GM19351 (cell line): ENCODE data around the gene SNX21.
"Not testable (repeated sequence)": the region's sequence is repeated elsewhere in the genome, so short reads cannot be mapped to it uniquely, and the experiment has no call there.

Source experiments
- ATAC-seq: cut with Tn5 transposase; IDR thresholded peaks from one replicate; pipeline ENCODE4 v1.9.1; 2021; ENCODE audit warnings: mild to moderate bottlenecking, moderate library complexity; ENCODE audit not compliant: unreplicated experiment

Gene SNX21, protein sequence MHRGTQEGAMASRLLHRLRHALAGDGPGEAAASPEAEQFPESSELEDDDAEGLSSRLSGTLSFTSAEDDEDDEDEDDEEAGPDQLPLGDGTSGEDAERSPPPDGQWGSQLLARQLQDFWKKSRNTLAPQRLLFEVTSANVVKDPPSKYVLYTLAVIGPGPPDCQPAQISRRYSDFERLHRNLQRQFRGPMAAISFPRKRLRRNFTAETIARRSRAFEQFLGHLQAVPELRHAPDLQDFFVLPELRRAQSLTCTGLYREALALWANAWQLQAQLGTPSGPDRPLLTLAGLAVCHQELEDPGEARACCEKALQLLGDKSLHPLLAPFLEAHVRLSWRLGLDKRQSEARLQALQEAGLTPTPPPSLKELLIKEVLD

GRCh38 chr20:45833030-45833882 is at the start of gene SNX21:
TSS of gene SNX21 (plus strand) at chr20:45833799. CDS start at chr20:45833920, 121 bp downstream.
- no peak for ATAC-seq

- ATAC-seq = no peak
Measured at GRCh38 chr20:45788351-45788750, 45.2 kb upstream of the SNX21 start.

GRCh38 chr20:45792317-45793118 is 41.1 kb upstream of the SNX21 start:
- peak; percentile 30 for ATAC-seq

DNA sequence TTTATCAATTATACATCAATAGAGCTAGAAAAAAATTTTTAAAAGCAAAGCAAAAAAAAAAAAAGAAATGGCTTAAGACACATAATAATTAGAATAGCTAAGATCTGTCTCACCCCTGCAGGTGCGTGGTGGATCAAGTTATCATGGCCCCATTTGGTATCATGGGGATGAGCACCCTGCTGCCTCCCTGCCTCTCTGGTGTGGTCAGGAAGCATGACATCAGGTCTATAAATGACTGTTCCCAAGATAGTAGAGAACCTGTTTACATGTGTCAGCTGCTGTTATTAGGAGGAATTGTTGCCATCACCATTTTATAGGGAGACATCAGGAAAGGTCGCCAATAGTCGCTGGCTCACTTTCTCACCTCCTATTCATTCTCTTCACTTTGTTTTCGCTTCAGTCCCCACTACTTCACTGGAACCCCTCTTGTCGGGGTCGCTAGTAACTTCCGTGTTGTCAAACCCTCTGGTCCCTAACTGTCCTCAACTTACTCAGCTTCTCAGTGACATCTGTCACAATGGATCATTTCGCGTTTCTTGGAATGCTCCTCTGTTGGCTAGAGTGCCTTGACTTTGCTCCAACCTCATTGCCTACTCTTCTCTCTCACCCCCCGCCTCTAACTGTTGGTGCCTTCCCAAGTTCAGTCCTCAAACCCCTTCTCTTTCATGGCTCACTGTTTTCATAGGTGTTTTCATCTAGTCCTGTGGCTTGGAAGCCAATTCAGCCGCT is 37.1 kb upstream of the SNX21 start:
- no peak for ATAC-seq

DNA sequence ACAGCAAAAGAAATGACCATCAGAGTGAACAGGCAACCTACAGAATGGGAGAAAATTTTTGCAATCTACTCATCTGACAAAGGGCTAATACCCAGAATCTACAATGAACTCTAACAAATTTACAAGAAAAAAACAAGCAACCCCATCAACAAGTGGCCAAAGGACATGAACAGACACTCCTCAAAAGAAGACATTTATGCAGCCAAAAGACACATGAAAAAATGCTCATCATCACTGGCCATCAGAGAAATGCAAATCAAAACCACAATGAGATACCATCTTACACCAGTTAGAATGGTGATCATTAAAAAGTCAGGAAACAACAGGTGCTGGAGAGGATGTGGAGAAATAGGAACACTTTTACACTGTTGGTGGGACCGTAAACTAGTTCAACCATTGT is 36.1 kb upstream of the SNX21 start:
- ATAC-seq = not testable (repeated sequence)

- not testable (repeated sequence) for ATAC-seq
Measured at GRCh38 chr20:45797955-45798354, 35.6 kb upstream of the SNX21 start.

GRCh38 chr20:45798935-45799642 is 34.5 kb upstream of the SNX21 start:
- no peak for ATAC-seq

GRCh38 chr20:45801851-45802250 is 31.7 kb upstream of the SNX21 start:
- no peak for ATAC-seq

- no peak for ATAC-seq
Measured at GRCh38 chr20:45810191-45810970, 23.2 kb upstream of the SNX21 start.

- ATAC-seq = peak; percentile 98
Measured at GRCh38 chr20:45812157-45813005, 21.2 kb upstream of the SNX21 start, which contains the start of gene UBE2C. TSS of gene UBE2C (plus strand) at chr20:45812644. CDS start at chr20:45812696, 52 bp downstream.

DNA sequence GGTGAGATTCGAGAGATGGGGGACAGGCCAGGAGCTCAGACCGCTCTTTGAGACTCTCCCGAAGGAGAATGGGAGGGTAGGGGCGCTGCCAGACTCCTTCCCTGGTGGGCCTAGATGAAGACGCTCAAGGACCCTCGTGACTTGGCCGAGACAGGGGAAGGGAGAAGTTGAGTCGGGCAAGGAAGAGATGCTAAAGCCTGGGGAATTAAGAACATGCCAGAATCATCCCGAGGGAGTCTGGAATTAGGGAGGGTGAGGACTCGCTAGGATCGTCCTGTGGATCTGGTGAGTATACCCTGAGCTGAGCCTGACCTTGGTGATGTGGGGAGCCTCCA is 20.6 kb upstream of the SNX21 start:
- ATAC-seq = no peak

- ATAC-seq = no peak
Measured at GRCh38 chr20:45813489-45813888, 20.1 kb upstream of the SNX21 start.

- ATAC-seq = no peak
Measured at GRCh38 chr20:45814314-45814713, 19.3 kb upstream of the SNX21 start.

DNA sequence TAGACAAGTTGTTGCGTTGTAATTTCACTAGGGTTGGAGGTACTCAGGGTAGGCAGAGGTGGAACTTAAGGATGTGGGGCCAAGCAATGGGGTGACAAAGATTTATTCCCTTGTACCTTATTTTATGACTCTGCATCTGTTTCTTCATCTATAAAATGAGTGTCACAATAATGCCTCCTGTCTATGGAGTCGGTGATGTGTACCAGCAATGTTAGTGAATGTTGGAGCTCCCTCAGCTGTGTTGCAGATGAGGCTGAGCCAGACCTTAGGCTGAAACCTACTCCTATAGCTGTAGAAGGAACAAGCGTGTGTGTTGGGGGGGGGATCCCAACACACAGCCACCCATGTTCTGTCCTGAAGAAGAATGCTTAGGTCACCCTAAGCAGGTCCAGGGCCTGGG is 16.6 kb upstream of the SNX21 start:
- ATAC-seq = no peak

DNA sequence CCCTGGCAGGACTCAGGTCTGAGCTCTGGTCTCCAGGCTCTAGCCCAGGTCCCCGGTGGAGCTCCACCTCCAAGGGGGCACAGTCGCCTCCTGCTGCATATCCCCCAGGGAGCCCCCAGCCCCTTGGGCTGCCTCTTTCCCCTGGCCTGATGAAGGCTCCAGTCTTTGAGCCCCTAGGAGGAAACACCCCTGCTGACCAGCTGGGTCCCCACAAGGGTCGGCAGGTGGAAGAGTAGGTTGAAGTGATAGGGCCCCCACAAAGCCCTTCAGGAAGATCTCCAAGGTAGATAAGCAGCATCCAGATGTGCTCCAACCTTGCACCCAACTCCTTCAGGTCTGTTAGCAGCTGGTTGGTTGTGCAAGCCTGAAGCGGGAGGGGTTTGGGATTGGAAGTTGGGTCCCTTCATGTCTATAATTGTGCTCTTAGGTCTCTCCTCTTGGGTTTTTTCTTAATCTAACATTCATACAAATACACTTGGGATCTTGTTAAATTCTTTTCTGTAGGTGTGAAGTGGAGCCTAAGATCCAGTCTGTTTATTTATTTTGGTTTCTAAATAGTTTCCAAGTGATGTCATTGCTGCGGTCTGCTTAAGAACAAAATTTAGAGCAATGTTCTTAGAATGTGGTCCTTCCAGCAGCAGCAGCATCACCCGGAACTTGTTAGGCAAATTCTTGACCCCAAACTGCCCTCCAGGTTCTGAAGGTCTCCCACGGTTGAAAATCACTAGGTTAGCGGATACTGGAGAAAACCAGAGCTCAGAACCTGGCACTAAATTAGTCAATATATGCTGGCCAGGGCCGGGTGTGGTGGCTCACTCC is 16.0 kb upstream of the SNX21 start:
- no peak for ATAC-seq

- no peak for ATAC-seq
Measured at GRCh38 chr20:45818239-45818638, 15.4 kb upstream of the SNX21 start.

DNA sequence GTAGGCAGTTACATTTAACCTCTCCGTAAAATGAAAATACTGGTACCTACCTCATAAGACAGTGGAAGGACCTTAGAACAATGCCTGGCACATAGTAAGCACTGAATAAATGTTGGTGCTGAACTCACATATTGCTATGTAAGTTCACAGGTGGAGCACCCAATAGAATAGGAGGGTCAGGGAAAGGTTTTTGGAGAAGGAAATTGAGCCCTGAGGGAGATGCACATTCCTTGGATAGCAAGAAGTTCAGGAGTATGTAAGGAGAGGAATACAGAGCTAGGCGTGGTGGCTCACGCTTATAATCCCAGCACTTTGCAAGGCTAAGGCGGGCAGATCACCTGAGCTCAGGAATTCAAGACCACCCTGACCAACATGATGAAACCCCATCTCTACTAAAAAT is 14.1 kb upstream of the SNX21 start:
- ATAC-seq = no peak
